ENCODE data around the gene CCDC12.

The CCDC12 gene

DNA sequence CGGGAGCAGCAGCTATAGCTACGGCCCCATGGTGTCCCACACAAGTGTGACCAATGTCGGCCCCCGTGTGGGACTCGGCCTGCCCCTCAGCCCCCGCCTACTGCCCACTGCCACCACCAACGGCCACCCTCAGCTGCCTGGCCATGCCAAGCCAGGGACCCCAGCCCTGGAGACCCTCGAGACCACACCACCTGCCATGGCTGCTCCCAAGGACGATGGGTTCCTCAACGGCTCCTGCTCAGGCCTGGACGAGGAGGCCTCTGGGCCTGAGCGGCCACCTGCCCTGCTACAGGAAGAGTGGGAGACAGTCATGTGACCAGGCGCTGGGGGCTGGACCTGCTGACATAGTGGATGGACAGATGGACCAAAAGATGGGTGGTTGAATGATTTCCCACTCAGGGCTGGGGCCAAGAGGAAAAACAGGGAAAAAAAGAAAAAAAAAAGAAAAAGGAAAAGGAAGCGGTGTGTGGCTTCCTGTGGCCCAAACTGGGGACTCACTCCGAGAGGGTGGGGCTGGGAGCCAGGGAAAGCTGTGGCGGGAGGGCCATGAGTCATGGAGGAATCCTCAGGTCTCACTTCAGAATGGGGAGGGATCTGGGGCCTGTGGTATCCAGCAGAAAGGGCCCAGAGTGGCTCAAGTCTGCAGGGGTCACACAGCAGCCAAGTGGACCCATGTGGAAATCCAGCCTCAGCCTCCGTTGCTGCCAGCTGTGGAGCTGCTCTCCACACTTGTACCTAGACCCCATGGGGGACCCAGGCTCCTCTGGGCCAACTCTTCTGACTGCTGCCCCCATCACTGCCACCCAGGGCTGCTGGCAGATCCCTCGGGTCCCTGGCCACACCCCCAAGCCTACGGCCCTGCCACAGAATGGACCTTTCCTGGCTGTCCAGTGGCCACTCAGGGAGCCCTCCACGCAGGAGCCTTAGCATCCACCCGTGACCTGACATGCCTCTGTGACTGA is 72.9 kb downstream of the CCDC12 start:
- DNase-seq, result no peak

DNA sequence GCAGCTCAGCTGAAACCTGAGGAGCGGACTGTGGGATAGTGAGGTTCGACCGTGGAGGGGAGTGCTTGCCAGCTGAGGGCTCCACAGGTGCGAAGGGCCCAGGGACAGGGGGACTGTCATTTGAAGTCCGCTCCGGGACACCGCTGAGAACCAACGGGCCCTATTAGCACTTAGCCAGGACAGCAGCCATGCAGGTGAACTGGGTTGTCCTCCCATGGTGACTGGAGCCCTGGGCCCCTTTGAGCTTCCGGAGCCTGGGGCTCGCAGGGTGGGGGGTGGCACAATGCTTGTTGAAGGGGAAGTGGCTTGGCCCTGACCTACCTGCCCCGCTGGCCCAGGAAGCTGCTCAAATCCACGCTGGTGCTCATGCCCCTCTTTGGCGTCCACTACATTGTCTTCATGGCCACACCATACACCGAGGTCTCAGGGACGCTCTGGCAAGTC is 74.3 kb downstream of the CCDC12 start:
- DNase-seq, result no peak

DNA sequence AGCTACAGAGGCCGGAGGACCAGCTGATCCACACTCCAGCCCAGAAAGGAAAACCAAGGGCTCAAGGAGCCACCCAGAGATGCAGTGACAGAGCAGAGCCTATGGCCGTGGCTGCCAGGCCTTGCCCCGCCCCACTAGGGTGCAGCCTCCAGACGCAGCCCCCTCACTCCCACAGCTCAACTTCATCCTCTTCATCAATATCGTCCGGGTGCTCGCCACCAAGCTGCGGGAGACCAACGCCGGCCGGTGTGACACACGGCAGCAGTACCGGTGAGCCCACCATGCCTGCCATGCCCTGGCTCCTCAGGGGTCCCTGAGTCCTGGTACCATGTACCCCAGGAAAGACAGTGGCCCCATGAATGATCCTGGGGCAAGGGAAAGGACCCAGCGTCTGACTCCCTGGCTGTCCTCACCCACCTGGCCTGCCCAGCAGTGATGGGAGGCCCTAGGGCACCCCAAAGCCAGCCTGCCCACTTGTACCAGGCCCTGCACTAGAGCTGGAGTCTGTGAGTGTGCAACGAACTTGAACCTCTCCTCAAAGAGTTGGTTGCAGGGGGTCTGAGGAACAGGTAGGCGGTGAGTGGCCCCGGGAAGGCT is 74.9 kb downstream of the CCDC12 start:
- no peak for DNase-seq

DNA sequence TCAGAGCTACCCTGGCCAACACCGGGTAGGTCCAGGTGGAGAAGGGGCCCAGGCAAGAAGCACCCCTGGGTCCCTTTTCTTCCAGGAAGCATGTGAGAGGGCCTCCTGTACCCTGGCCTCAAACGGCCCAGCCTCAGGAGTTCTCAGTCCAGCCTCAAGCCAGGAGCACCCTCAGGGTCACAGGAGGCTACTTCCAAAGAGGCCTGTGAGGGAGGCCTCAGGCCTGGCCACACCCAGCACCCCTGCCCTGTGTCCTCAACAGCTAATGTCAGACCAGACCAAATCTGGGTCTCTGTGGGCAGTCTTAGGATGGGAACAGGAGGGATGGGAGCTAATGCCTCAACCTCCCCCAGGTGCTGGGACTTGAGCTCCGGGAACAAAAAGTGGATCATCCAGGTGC is 75.5 kb downstream of the CCDC12 start:
- DNase-seq, result no peak

DNA sequence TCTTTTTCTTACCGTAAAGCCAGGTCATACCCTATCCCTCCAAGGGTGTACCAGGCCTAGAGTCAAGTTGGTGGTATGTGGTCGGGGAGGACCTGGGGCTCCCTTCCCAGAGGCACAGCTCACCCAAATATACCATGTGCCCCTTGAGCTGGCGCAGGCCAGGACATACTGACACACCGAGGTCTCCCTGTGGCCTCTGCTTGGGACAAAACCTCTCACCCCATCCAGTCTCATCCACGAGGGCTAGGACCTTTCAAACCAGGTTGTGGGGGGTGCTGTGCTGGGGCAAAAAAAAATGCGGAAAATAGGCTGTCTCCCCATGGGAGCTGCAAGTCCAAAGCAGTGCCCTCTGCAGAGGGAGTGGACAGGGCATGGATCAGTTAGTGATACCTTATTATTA is 76.2 kb downstream of the CCDC12 start:
- DNase-seq, result no peak

DNA sequence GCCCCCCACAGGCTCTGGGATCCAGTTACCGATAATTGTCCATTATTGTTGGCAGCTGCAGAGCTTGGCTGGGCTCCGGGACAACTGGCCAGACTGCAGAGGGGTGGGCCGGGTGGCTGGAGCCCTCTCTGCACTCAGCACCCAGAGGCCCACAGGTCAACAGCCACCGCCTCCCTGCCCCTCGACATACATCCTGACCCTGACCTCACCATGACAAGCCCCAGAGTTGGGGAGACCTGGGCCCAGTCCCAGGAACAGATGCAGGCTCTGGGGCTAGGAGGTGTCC is 76.6 kb downstream of the CCDC12 start:
- DNase-seq, result no peak

DNA sequence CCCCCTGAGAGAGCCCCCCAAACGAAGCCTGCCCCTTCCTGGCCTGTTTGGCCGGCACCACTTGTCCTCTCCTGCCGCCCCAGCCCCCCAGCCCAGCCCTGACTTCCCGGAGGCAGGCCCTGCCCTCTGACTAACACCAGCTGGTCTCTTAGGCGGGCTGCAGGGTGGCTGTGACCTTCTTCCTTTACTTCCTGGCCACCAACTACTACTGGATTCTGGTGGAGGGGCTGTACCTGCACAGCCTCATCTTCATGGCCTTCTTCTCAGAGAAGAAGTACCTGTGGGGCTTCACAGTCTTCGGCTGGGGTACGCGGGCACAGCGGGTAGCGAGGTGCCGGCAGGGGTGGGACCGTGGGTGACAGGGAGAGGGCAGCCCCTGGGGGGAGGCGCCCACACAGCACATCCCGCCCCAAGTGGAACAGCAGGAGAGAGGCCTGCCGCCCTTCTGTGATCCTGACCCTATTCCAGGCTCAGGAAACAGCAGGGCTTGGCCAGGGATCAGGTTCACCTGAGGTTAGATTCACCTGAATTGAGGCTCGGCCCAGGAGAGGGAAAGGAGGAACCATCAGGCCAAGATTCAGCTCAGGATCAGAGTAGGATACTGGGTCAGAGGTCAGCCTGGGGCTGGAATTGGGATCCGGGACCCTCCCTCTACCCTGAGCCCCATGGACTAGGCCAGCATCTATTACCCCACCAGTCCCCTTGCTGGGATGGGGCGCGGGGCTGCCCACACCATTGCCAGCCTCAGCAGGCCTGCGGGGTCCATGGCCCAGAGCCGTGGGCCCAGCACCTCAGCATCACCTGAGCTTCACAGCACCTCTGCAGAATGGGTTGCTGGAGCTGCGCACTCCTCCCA is 77.2 kb downstream of the CCDC12 start:
- no peak for DNase-seq

- no peak for DNase-seq
These were observed 78.0 kb downstream of the CCDC12 start for GRCh38 chr3:46898321-46899150.

GRCh38 chr3:46897829-46898320 is 78.7 kb downstream of the CCDC12 start:
- no peak for DNase-seq

DNA sequence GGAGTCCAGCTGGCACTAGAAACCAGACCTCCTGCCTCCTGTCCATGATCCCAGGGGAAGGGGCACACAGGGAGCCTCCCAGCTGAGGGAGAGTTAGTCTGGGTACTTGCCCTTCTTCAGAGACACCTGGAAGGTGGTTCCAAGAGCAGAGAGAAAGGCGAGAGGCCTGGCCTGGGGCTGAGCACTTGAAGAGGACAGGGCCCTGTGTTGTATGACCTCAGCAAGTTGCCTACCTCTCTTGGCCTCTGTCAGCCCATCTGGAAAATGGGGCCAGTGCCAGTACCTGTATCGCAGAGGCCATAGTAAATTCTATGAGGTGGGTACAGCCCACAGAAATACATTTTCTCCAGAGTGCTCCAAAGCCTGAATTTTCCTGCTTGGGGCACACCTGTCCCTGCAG is 79.5 kb downstream of the CCDC12 start:
- DNase-seq, result no peak

- no peak for DNase-seq
These were observed 80.2 kb downstream of the CCDC12 start for GRCh38 chr3:46896386-46896785.

GRCh38 chr3:46895761-46896160 is 80.8 kb downstream of the CCDC12 start:
- no peak for DNase-seq

DNA sequence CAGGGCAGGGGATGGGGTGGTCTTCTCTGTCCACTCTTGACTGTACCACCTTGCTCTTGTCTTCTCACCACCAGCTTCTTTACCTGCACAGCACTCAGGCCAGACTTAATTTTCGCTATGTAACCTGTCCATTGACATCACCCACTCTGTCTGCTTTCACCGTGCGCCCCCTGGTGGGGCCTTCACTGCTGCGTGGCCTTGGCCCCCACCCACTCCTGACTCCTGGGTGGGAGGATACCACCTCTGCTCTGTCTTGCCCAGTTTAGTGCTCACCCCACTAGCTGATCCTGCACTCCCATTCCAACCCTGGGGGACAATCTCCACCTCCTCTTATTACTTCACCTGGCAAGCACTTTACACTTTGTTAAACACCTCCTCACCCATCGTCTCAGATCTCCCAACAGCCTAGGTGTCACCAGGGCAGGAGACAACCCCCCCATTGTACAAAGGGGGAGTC is 81.3 kb downstream of the CCDC12 start:
- DNase-seq, result peak; percentile 75

GRCh38 chr3:46894256-46894655 is 82.3 kb downstream of the CCDC12 start:
- DNase-seq, result no peak

DNA sequence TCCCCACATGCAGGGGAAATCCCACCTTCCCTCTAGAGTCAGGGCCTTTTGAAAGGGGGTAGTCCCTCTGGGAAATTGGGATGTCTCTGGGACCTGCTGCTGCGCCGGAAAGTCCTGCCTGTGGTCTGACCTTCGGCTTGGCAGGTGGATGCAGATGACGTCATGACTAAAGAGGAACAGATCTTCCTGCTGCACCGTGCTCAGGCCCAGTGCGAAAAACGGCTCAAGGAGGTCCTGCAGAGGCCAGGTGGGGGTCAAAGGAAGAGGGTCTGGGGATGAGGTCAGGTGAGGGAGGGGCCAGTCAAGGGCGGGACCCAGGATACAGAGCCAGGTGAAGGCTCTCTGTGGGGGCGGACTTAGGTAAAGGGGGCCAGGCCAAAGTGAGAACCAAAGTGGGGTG is 82.8 kb downstream of the CCDC12 start:
- DNase-seq, result no peak

DNA sequence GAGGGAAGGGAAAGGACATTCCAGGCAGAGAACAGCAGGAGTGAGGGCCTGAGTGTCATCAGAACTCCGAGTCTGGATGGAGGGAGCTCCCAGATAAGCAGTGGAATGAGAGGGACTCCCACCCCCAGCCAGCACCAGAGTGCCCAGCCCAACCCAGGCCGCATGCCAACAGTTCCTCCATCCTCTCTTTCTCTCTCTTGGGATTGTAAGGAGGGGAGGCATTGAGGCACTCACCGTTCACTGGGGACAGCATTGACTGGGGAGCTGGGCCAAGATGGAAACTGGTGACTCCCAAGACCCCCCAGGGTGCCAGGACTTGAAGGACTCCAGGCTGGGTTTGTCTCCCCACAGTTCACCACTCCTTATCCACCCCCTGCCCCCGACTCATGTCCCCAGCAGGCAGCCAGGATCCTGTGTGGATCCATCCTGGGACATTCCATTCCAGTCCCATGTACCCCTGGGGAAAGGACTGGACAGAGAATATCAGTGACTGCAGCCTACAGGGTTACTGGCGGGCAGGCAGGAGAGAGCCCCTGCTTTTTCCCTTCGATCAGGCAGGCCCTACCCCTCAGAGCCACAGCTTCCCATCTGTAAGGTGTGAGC is 83.3 kb downstream of the CCDC12 start:
- no peak for DNase-seq

DNA sequence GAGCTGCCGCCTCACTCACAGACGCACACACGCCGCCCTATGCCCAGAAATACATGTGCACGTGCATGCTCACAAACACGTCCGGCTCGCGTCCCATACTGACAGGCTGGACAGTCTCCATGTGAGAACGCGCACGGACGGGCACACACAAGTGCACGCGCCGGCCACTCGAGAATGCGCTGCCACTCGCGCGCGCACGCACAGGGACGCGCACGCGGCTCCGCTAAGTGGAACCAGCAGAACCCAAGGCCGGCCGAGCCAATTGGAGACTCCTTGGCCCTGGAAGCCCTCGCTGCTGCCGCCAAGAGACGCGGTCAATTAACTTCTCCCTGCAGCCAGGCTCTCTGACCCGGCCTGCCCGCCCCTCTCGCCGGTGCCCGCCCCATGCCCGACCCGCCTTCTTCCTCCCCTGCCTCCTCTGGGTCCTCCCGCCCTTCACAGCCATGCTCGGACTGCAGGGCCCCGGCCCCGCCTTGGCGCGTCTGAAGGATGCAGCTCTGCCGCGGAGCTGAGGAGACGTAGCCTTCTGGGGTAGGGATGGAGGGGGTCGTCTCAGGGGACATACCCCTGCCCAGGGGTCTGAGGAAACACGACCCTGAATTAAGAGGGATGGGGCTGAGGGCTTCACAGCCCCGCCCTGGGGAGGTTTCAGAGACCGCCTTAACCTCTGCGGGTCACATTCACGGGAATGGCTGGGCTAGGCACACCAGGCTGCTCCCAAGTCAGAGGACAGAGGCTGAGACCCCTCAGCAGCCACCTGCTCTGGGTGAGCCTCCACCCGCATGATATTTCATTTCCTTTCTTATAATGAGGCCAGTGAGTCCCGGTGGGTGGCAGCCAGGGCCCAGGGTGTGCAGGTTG is 84.0 kb downstream of the CCDC12 start:
- peak; percentile 12 for DNase-seq

DNA sequence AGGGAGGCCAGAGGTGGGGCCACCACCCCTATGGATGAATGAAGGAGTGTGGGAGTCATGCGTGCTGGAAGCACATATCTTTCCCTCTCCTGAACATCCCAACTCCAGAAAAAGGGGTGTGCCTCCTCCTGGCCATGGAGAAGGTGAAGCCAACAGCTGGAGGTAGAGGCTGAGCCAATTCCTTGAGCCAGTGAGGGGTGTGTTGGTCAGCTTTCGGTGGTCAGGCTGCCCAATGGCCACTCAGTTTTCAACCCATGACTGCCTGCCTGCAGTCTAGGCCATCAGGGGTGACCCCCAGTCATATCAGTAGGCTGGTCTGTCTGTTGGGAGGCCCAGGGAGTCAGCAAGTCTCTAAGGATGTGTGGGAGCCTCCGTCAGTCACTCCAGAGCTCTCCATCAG is 85.4 kb downstream of the CCDC12 start:
- DNase-seq, result no peak

GRCh38 chr3:46890132-46890531 is 86.4 kb downstream of the CCDC12 start:
- no peak for DNase-seq

GRCh38 chr3:46889381-46890110 is 87.0 kb downstream of the CCDC12 start:
- no peak for DNase-seq
